Measurements from ENCODE around the gene INPP5D. TPM values are rescaled to one million over a fixed set of nuclear protein-coding genes. Genes with fewer than 3 reads are reported as not detected.

Gene INPP5D
- total RNA-seq, 1 experiment from 2014 or later: 12.7 TPM

GRCh38 chr2:233049194-233049761 is 10.9 kb upstream of the INPP5D start:
- no peak overlapping the region for H2BK120ac ChIP-seq (ENCODE audit: low read depth, low read length, poor library complexity, severe bottlenecking)
- H3K27ac ChIP-seq (ENCODE audit: insufficient read length, low read depth, low read length): no peak overlapping the region
- peaks cover 59 to 60% of the 10 kb centered on the region in 2 experiments for H3K4me1 Mint-ChIP-seq
- no peaks in the 10 kb centered on the region; a peak in 1 of 7 replicates for H3K36me3 Mint-ChIP-seq (ENCODE audit: insufficient read depth in 1 of 3, low read depth in 3 of 3)
- H3K4me2 ChIP-seq (ENCODE audit: insufficient read depth, insufficient read length, low read length): no peak overlapping the region
- no peak overlapping the region for H4K8ac ChIP-seq (replicated peaks; ENCODE audit: insufficient read length, low read depth, low read length)
- H2AFZ ChIP-seq (ENCODE audit: low read length): no peak overlapping the region
- no peak overlapping the region for H2AK5ac ChIP-seq (ENCODE audit: insufficient read length, low read length)
- no peak overlapping the region for H4K91ac ChIP-seq (ENCODE audit: insufficient read length, low read depth, low read length)
- H2BK15ac ChIP-seq (ENCODE audit: low read depth, low read length): no peak overlapping the region
- H3K18ac ChIP-seq (ENCODE audit: insufficient read length, low read depth, low read length): no peak overlapping the region
- no peak overlapping the region for H2BK12ac ChIP-seq (ENCODE audit: insufficient read length, low read depth, low read length)
- H3K23me2 ChIP-seq (ENCODE audit: insufficient read length, low read depth, low read length, poor library complexity, severe bottlenecking): peaks cover 4% of the 10 kb centered on the region
- no peak overlapping the region for H3T11ph ChIP-seq (ENCODE audit: low read length)
- H3K4me1 ChIP-seq (ENCODE audit: insufficient read depth, low read length): peaks cover 11% of the 10 kb centered on the region; the same call in 1 of the 2 replicates
- H3K9me3 ChIP-seq (ENCODE audit: control insufficient read depth, low read depth, low read length): no peaks in the 10 kb centered on the region
- TF ChIP-seq CTCF (conservative IDR thresholded peaks at IDR 0.05): peak; percentile 15; the same call in 1 of the 3 replicates
- no peak overlapping the region for H3K4ac ChIP-seq (ENCODE audit: low read depth, low read length)
- no peak overlapping the region for H3K9ac ChIP-seq (ENCODE audit: extremely low read depth, insufficient read length, low read length)
- H2BK5ac ChIP-seq (ENCODE audit: insufficient read length, low read length): no peak overlapping the region
- no CpG with 5 or more reads among the region's 4 CpGs for WGBS (ENCODE audit: extremely low coverage, insufficient read length, low lambda C conversion rate)
- H4K20me1 ChIP-seq (ENCODE audit: control insufficient read depth, insufficient read depth, insufficient read length): no peaks in the 10 kb centered on the region
- H3K56ac ChIP-seq (ENCODE audit: insufficient read length, low read depth, low read length): no peak overlapping the region
- H3K27me3 Mint-ChIP-seq (ENCODE audit: low read depth): peaks cover 35% of the 10 kb centered on the region
- 0 out of 2 replicates have a peak, but pooled peaks cover 1% of the 10 kb centered on the region for H3K79me2 ChIP-seq (ENCODE audit: insufficient read depth, low read length)
- no peak overlapping the region for H3K27ac Mint-ChIP-seq
- no peaks in the 10 kb centered on the region; the same call in 1 of the 2 replicates for H3K27me3 ChIP-seq (ENCODE audit: insufficient read depth, low read length)
- peak overlapping the region in 1 of 2 experiments; percentile 53; a peak in 2 of 5 replicates for H3K4me3 Mint-ChIP-seq
- H3K79me1 ChIP-seq (ENCODE audit: insufficient read depth, low read depth, low read length, poor library complexity, severe bottlenecking): no peaks in the 10 kb centered on the region
- no peak overlapping the region for H3K14ac ChIP-seq (ENCODE audit: insufficient read depth, low read length)
- H3K23ac ChIP-seq (ENCODE audit: insufficient read length, low read depth, low read length): no peak overlapping the region
- H2BK20ac ChIP-seq (ENCODE audit: low read depth, low read length, poor library complexity, severe bottlenecking): no peak overlapping the region
- DNase-seq: no peak
- H4K5ac ChIP-seq (ENCODE audit: insufficient read length, low read depth, low read length): no peak overlapping the region
- no peaks in the 10 kb centered on the region for H3K9me3 Mint-ChIP-seq
